HUES48 (cell line): ENCODE measurements around the gene OAS2.

Experiments
- H3K27ac ChIP-seq: one replicate; pipeline ENCODE4 v1.7.0; 2013; ENCODE audit warnings: low read depth, low read length, inconsistent platforms
- H3K27me3 ChIP-seq: 2 replicates; pipeline ENCODE4 v1.6.1; 2013; ENCODE audit warnings: mild to moderate bottlenecking, low read length; ENCODE audit not compliant: control insufficient read depth, insufficient read depth
- H3K36me3 ChIP-seq: 2 replicates; pipeline ENCODE4 v1.6.1; 2013; ENCODE audit warnings: low read length; ENCODE audit not compliant: control insufficient read depth, insufficient read depth
- H3K4me1 ChIP-seq: 2 replicates; pipeline ENCODE4 v1.6.1; 2013; ENCODE audit warnings: mild to moderate bottlenecking, low read length; ENCODE audit not compliant: control insufficient read depth, insufficient read depth
- H3K4me3 ChIP-seq: 2 replicates; pipeline ENCODE4 v1.5.1; 2013; ENCODE audit warnings: mild to moderate bottlenecking, low read depth, low read length
- H3K9ac ChIP-seq: 2 replicates; pipeline ENCODE4 v1.6.1; 2013; ENCODE audit warnings: mild to moderate bottlenecking, low read depth, low read length, moderate library complexity
- H3K9me3 ChIP-seq: 2 replicates; pipeline ENCODE4 v1.6.1; 2013; ENCODE audit warnings: low read length; ENCODE audit not compliant: control insufficient read depth, insufficient read depth

The OAS2 gene

DNA sequence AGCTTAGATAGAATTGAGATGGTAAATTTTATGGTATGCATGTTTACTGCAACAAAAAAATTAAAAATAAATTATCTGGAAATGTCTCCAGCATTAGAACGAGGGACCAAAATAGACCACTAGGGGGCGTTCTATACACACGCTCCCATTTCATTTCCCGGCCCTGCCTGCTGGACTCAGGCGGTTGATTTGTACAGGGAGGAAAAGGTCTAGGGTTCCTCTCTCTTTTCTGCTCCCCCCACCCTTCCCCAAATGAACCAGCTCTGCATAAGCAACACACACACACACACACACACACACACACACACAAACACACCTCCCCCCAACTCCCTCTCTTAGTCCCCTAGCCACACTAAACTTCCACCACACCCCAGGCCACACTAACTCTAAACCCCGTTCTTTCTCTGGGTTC, 70.4 kb downstream of the OAS2 start:
- Histone ChIP-seq H3K36me3 (no peaks in the 10 kb centered on the region), H3K27ac (no peak overlapping the region), H3K9me3 (no peaks in the 10 kb centered on the region), H3K4me1 (no peaks in the 10 kb centered on the region), H3K27me3 (no peaks in the 10 kb centered on the region), H3K4me3 (no peak overlapping the region), H3K9ac (no peak overlapping the region)

DNA sequence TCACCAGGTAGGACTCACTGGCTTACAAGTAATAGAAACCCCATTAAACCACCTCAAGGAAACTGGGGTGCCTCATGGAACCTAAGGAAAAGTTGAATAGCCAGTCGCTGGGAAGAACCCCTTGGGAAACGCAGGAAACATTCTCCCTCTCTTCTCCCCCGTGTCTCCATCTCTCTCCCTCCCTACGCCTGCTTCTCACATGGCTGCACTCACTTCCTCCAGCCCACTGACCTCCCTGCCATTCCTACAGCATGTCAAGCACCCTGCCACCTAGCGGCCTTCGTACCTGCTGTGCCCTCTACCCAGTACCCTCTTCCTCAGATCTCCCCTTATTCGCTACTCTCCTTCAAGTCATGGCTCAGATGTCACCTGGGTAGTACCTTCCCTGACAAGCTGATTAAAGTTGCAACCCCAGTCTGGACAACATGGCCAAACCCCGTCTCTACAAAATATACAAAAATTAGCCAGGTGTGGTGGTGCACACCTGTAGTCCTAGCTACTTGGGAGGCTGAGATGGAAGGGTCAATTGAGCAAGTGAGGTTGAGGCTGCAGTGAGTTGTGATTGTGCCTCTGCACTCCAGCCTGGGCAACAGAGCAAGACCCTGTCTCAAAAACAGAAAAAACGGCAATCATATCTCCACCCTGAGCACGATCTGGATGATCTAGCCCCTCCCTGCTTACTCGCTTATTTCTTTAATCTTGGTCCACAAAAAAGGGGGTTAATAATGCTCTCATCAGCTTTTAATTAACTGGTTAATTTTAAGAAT, 71.8 kb downstream of the OAS2 start:
- Histone ChIP-seq H3K9me3 (no peaks in the 10 kb centered on the region), H3K4me1 (no peaks in the 10 kb centered on the region), H3K4me3 (no peak overlapping the region), H3K27ac (no peak overlapping the region), H3K27me3 (peaks cover 13% of the 10 kb centered on the region), H3K36me3 (no peaks in the 10 kb centered on the region), H3K9ac (no peak overlapping the region)

DNA sequence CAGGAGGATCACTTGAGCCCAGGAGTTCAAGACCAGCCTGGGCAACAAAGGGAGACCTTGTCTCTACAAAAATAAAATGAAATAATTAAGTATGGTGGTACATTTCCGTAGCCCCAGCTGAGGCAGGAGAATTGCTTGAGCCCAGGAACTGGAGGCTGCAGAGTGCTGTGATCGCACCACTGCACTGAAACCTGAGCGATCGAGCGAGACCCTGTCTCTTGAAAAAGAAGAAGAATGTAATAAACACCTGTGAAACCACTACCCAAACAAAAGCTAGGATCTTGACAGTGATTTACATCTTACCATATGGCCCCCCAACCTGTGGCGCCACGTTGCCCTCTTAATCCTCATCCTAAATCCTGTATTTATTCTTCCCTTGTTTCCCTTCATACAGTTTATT, 72.5 kb downstream of the OAS2 start:
- no peak overlapping the region for H3K27ac ChIP-seq
- H3K9ac ChIP-seq = no peak overlapping the region
- H3K36me3 ChIP-seq = no peaks in the 10 kb centered on the region
- H3K27me3 ChIP-seq = peaks cover 20% of the 10 kb centered on the region
- H3K4me1 ChIP-seq = no peaks in the 10 kb centered on the region
- H3K4me3 ChIP-seq = no peak overlapping the region
- H3K9me3 ChIP-seq = no peaks in the 10 kb centered on the region

DNA sequence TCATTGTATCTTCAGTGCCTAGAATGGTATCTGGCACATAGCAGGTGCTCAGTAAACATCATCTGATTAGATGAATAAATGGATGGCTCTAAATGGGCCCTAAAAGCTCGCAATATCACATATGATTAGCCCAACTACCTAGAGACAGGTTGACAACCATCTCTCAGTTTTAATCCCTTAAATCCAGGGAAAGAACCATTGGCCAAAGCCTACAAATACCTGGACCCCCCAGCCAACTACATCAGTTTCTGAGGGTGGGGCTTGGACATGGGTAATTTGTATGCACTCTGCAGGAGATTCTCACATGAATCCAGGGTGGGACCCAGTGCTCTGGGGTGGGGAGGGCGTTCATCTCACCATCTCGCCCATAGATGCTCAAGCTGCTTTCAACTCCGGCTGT, 73.4 kb downstream of the OAS2 start:
- peaks cover 29% of the 10 kb centered on the region for H3K27me3 ChIP-seq
- no peak overlapping the region for H3K27ac ChIP-seq
- H3K4me1 ChIP-seq = no peaks in the 10 kb centered on the region
- H3K4me3 ChIP-seq = no peak overlapping the region
- no peaks in the 10 kb centered on the region for H3K36me3 ChIP-seq
- no peak overlapping the region for H3K9ac ChIP-seq
- no peaks in the 10 kb centered on the region for H3K9me3 ChIP-seq

DNA sequence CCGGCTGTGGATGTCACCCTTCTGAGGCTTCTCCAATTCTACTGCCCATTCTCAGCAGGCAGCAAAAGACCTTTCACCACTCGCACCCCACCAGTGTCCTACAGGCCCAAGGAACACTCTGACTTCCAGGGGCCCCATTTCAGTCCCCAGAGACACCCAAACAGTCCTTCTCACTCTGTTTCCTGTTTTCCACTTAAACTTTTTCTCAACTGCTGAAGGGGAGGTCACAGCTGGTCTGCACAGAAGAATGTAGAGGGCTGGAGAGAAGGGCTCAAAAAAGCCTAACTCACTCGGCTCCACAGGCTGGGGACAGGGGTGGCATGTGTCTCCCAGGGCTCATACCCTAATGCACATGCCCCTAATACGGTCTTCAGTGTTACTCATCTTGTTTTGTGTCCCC, 74.0 kb downstream of the OAS2 start:
- no peak overlapping the region for H3K9ac ChIP-seq
- no peaks in the 10 kb centered on the region for H3K36me3 ChIP-seq
- H3K27me3 ChIP-seq = peaks cover 34% of the 10 kb centered on the region
- no peak overlapping the region for H3K27ac ChIP-seq
- no peaks in the 10 kb centered on the region for H3K9me3 ChIP-seq
- H3K4me3 ChIP-seq = no peak overlapping the region
- H3K4me1 ChIP-seq = no peaks in the 10 kb centered on the region

DNA sequence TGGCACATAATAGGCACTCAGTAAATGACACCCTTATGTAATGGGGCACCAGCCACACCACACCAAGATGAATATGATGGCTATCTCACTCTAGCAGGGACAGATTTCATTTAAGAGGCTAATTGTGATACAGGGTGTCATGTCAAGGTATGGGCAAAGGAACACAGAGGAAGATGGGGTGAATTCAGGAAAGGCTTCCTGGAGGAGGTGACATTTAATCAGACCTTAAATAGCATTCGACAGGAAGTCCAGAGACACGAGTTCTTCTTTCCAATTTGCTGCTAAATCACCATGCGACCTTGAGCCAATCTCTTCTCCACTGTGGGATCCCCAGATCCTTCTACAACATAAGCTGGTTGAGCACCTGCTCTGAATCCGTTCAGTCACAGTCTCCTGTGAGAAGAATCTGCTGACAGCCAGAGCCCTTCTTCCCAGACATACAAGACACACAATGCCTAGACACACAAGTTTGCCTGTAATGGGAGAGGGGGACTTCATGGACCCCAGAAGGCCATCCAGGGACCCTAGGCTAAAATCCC, 76.7 kb downstream of the OAS2 start:
- Histone ChIP-seq H3K27me3 (peaks cover 44% of the 10 kb centered on the region), H3K36me3 (no peaks in the 10 kb centered on the region), H3K9ac (no peak overlapping the region), H3K4me3 (no peak overlapping the region), H3K4me1 (no peaks in the 10 kb centered on the region), H3K27ac (no peak overlapping the region), H3K9me3 (no peaks in the 10 kb centered on the region)

DNA sequence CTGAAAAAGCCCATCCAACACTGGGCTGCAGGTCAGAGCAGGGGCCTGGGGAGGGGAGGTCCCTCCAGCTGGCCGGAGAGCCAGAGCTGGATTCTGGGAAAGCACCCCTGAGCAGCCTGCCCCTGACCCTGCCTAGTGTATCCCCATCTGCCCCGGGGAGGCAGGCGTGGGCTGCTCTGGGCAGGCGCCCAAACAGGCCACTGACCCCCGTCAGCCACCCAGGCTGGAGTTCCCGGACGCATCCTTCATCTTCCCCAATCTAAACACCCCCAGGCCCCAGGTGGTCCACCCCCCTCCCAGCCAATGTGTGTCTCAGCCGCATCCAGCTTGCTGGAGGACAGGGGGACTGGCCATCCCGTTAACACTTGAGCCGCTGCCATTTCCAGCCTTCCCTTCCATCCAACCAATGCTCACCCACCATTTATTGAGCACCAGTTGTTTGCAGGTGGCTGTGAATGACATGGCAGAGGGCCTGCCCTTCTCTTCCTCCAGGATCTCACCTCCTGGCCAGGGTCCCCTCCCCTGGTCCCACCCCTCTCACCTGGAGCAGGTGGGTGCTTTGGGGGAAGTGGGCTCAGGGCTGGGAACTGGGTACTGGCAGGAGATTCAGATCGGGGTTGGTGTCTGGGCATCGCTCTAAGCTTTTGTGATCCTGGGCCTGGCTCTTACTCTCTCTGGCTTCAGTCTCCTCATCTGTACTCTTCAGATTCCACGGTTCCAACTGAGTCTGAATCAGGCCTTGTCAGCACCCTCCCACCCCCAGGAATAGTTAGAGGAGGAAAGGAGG, 77.5 kb downstream of the OAS2 start:
- Histone ChIP-seq H3K9ac (no peak overlapping the region), H3K27ac (no peak overlapping the region), H3K4me3 (0 out of 2 replicates have a peak overlapping the region, but pooled peaks have one; percentile 65)

DNA sequence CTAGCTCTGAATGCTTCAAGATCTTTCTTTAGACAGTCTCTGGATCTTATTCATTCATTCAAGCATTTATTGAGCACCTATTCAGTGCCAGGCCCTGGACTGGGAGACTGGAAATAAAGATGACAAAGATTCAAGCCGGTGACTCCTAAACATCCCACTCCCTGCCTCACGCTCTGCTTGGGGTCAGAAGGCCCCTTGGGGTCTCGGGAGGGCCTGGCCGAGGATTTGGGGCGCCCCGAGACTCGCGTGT, 78.0 kb downstream of the OAS2 start:
- Histone ChIP-seq H3K4me1 (no peaks in the 10 kb centered on the region), H3K9me3 (no peaks in the 10 kb centered on the region), H3K27me3 (peaks cover 48% of the 10 kb centered on the region)

More for the DNA sequence above, 77.5 kb downstream of the OAS2 start:
- no peaks in the 10 kb centered on the region for H3K4me1 ChIP-seq
- no peaks in the 10 kb centered on the region for H3K9me3 ChIP-seq
- H3K27me3 ChIP-seq = peaks cover 47% of the 10 kb centered on the region
- H3K36me3 ChIP-seq = no peaks in the 10 kb centered on the region

DNA sequence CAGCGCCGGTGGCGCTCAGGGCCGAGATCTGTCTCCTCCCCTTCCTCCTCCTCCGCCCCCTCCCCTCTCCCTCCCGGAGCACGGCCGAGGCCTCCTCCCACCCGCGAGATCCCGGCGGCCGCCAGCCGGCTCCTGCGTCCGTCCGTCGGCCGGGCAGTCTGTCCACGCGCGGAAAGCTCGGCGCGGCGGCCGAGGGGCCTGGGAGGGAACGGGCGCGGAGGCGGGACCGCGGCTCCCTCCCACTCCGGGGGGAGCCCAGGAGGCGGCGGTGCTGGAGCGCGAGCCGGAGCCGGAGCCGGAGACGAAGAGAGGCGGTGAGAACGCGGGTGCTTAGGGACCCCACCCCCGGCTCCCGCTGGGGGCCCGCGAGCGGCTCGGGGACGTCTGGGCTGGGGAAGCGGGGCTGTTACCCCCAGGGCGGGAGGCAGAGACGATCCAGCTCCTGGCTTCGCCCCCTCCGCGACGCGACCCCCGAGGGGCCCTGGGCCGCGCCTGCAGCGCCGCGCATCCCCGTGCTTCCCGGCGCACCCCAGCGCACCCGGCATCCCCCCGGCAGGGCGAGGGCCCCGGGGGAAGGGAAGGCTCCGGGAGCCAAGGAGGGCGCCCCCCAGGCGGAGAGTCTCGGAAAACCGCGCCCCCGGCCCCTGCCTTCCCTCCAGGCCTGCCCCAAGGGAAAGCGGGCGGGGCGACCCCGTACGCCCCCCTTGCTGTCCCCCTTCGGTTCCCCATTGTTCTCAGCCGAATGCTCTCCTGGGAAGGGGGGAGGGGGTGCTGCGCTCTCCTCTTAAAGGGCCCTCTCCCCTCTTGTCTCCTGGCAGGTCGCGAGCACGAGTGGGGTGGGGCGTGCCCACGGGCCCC, 78.5 kb downstream of the OAS2 start, which contains the start of gene DTX1:
Gene DTX1 (plus strand): TSS at position 100 of the 858 bp plus-strand sequence. CDS start 1,463 bp downstream, outside the sequence.
- Histone ChIP-seq H3K27ac (no peak within 1 kb of the TSS), H3K9ac (no peak within 1 kb of the TSS), H3K9me3 (no peaks in the 10 kb centered on the region), H3K36me3 (no peaks in the 10 kb centered on the region), H3K4me1 (no peaks in the 10 kb centered on the region), H3K27me3 (peaks cover 48% of the 10 kb centered on the region), H3K4me3 (peak within 1 kb of the TSS; percentile 65)

More for the DNA sequence above, 78.0 kb downstream of the OAS2 start:
- Histone ChIP-seq H3K27ac (no peak overlapping the region), H3K4me3 (peak overlapping the region; percentile 65; the same call in 1 of the 2 replicates), H3K36me3 (no peaks in the 10 kb centered on the region), H3K9ac (no peak overlapping the region)

DNA sequence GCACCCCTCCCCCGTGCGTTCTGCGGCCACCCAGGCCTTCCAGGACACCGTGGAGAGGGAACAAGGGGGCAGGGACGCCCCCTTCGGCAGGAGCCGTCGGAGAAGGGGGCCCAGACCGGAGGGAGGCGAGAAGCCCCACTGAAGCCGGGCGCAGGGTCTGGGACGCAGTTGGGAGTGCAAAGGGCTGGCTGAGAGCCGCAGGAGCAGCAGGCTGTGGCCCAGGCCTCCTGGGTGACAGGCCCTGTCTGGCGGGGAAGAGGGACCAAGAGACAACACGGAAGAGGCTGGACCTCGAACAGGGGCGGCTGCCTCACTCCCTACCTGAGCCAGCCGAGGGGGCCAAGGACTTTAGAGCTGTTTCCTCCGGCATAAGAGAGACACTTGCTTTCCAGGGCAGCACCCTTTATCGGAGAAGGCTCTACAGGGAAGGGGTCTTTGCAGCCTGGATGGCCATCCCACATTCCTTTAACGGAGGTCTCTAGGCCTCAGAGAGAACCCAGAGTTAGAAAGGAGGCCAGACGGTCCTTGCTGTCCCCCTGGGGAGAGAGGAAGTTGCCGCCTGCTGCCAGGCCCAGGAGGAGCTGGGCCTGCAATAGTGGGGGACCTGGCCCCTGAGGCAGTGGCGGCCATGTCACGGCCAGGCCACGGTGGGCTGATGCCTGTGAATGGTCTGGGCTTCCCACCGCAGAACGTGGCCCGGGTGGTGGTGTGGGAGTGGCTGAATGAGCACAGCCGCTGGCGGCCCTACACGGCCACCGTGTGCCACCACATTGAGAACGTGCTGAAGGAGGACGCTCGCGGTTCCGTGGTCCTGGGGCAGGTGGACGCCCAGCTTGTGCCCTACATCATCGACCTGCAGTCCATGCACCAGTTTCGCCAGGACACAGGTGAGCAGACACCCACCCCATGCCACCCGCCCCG, 79.5 kb downstream of the OAS2 start:
- Histone ChIP-seq H3K9ac (no peak overlapping the region), H3K4me3 (no peak overlapping the region; the same call in 1 of the 2 replicates), H3K27ac (no peak overlapping the region), H3K4me1 (peaks cover 6% of the 10 kb centered on the region; the same call in 1 of the 2 replicates), H3K9me3 (no peaks in the 10 kb centered on the region), H3K27me3 (peaks cover 48% of the 10 kb centered on the region), H3K36me3 (no peaks in the 10 kb centered on the region)
